Activated naive CD8-positive, alpha-beta T cell treated with anti-CD3 and anti-CD28 coated beads for 36 hours (primary cell): ENCODE data around the gene BTG2. TPM values are rescaled to one million over a fixed set of nuclear protein-coding genes. Genes with fewer than 3 reads are reported as not detected.

Experiments
- DNase-seq: peaks from one replicate; pipeline ENCODE4 v3.0.0; 2021
- H3K27ac Mint-ChIP-seq: one replicate; pipeline ENCODE4 v1.8.0; 2022; ENCODE audit warnings: mild to moderate bottlenecking, moderate library complexity, mixed read lengths
- H3K27me3 Mint-ChIP-seq: one replicate; pipeline ENCODE4 v1.8.0; 2022; ENCODE audit warnings: mild to moderate bottlenecking, mixed read lengths
- H3K36me3 Mint-ChIP-seq: one replicate; pipeline ENCODE4 v1.8.0; 2021; ENCODE audit warnings: mild to moderate bottlenecking, mixed read lengths
- H3K4me1 Mint-ChIP-seq: one replicate; pipeline ENCODE4 v1.8.0; 2021; ENCODE audit warnings: mixed read lengths
- H3K4me3 Mint-ChIP-seq: one replicate; pipeline ENCODE4 v1.8.0; 2022; ENCODE audit warnings: mild to moderate bottlenecking, moderate library complexity, mixed read lengths
- H3K9me3 Mint-ChIP-seq: one replicate; pipeline ENCODE4 v1.8.0; 2022; ENCODE audit warnings: mixed read lengths
- total RNA-seq, 2 experiments: library from RNA; stranded (reverse); gene quantifications; one replicate each; pipeline ENCODE4 v1.2.3, GENCODE V29; 2021

BTG2 gene
- total RNA-seq, 2 experiments from 2014 or later = 74.7 to 81.2 TPM

DNA sequence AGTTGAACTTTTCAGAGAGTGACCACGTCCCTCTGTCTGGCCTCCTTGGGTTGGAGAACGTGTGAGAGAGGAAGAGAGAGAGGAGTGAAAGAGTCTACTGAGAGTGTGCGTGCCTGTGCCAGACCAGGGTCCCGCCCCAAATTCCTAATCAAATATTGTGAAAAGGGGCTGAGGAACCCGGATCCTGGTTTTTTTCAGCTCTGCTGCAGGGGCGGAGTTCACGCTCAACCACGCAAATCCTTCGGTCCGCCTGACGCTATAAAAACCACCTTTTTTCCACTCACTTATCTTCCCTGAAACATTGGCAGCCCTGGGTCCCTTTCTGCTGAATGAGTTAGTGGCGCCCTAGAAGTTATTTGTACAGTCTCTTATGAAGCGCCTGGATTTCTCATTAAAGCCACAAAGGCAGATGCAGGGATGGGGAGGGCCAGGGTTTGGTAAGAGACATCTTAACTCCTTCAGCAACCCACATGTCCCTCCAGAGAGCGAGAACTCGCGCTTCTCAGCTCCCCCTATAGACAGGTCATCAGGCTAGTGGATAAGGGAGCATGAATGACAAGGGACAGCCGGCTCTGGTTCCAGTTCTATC, 45.8 kb downstream of the BTG2 start, which contains the start of gene FMOD:
Gene FMOD (minus strand): TSS at position 86 of the 589 bp plus-strand sequence. CDS start 2,852 bp downstream, outside the sequence.
- H3K4me1 Mint-ChIP-seq = peaks cover 17% of the 10 kb centered on the region
- peak; percentile 12 for DNase-seq
- peak within 1 kb of the TSS; percentile 53 for H3K27ac Mint-ChIP-seq
- H3K9me3 Mint-ChIP-seq = no peaks in the 10 kb centered on the region
- H3K4me3 Mint-ChIP-seq = peak within 1 kb of the TSS; percentile 63
- H3K36me3 Mint-ChIP-seq = no peaks in the 10 kb centered on the region
- H3K27me3 Mint-ChIP-seq = peaks cover 19% of the 10 kb centered on the region

- no peak for DNase-seq
- H3K4me3 Mint-ChIP-seq = no peak overlapping the region
- H3K27me3 Mint-ChIP-seq = peaks cover 22% of the 10 kb centered on the region
- H3K36me3 Mint-ChIP-seq = no peaks in the 10 kb centered on the region
- peaks cover 17% of the 10 kb centered on the region for H3K4me1 Mint-ChIP-seq
- no peak overlapping the region for H3K27ac Mint-ChIP-seq
- no peaks in the 10 kb centered on the region for H3K9me3 Mint-ChIP-seq
Measured at GRCh38 chr1:203353486-203353885, 48.2 kb downstream of the BTG2 start.

GRCh38 chr1:203354246-203354645, 48.9 kb downstream of the BTG2 start:
- no peak overlapping the region for H3K27ac Mint-ChIP-seq
- peaks cover 28% of the 10 kb centered on the region for H3K27me3 Mint-ChIP-seq
- no peak overlapping the region for H3K4me3 Mint-ChIP-seq
- DNase-seq = no peak
- no peaks in the 10 kb centered on the region for H3K9me3 Mint-ChIP-seq
- H3K36me3 Mint-ChIP-seq = no peaks in the 10 kb centered on the region
- peaks cover 17% of the 10 kb centered on the region for H3K4me1 Mint-ChIP-seq

GRCh38 chr1:203359010-203359571, 53.8 kb downstream of the BTG2 start:
- no peaks in the 10 kb centered on the region for H3K9me3 Mint-ChIP-seq
- H3K4me1 Mint-ChIP-seq = no peaks in the 10 kb centered on the region
- DNase-seq = no peak
- H3K27ac Mint-ChIP-seq = no peak overlapping the region
- no peak overlapping the region for H3K4me3 Mint-ChIP-seq
- peaks cover 22% of the 10 kb centered on the region for H3K27me3 Mint-ChIP-seq
- H3K36me3 Mint-ChIP-seq = no peaks in the 10 kb centered on the region

Other genes starting within 250 kb of the BTG2 start
- gene MYOG, start 219.5 kb upstream of the BTG2 start, total RNA-seq = not detected
- gene ADORA1, start 177.8 kb upstream of the BTG2 start, total RNA-seq = not detected
- not detected for gene MYBPH, start 129.7 kb upstream of the BTG2 start, total RNA-seq
- not detected for gene CHI3L1, start 118.8 kb upstream of the BTG2 start, total RNA-seq
- gene CHIT1, start 75.8 kb upstream of the BTG2 start, total RNA-seq = under 1 TPM; 0.21 to 0.56 TPM
- 1 to 10 TPM; 3.2 to 3.3 TPM for gene FMOD, start 45.6 kb downstream of the BTG2 start, total RNA-seq
- gene PRELP, start 170.3 kb downstream of the BTG2 start, total RNA-seq = not detected
- not detected for gene OPTC, start 188.6 kb downstream of the BTG2 start, total RNA-seq